GM23338 (cell line): ENCODE measurements around the gene SLC25A26.

ENCODE experiments used
- CREB1 ChIP-seq: fragments of 250-450 bp; sonication (Bioruptor Pico); IDR thresholded peaks from 2 replicates; pipeline ENCODE4 v1.5.0; 2020; ENCODE audit warnings: low read depth, mild to moderate bottlenecking, moderate library complexity
- CTCF ChIP-seq, 2 experiments: fragments of 200-600 bp in 1 of 2; sonication (generic) in 1 of 2; conservative IDR thresholded peaks; 2 replicates each; pipeline versions ENCODE4 v1.5.1 to v1.6.1; 2016 to 2017; ENCODE audit warnings: antibody characterized with exemption in 2 of 2, low read depth in 2 of 2, mild to moderate bottlenecking in 2 of 2, moderate library complexity in 1 of 2
- ETS1 ChIP-seq: IDR thresholded peaks from 2 replicates; pipeline ENCODE4 v1.6.1; 2016; ENCODE audit warnings: antibody characterized with exemption
- EZH2 ChIP-seq: fragments of 200-600 bp; sonication (generic); IDR thresholded peaks from one replicate; pipeline ENCODE4 v1.8.0; 2017; ENCODE audit warnings: antibody characterized with exemption, mild to moderate bottlenecking, low read depth; ENCODE audit not compliant: unreplicated experiment
- EZH2phosphoT487 ChIP-seq: fragments of 200-600 bp; sonication (generic); IDR thresholded peaks from one replicate; pipeline ENCODE4 v1.8.1; 2018; ENCODE audit warnings: antibody characterized with exemption; ENCODE audit not compliant: unreplicated experiment
- JUNB ChIP-seq: IDR thresholded peaks from one replicate; pipeline ENCODE4 v1.6.1; 2016; ENCODE audit warnings: antibody characterized with exemption; ENCODE audit not compliant: unreplicated experiment
- POLR2AphosphoS5 ChIP-seq: IDR thresholded peaks from 2 replicates; pipeline ENCODE4 v1.6.1; 2016; ENCODE audit warnings: antibody characterized with exemption, low read depth
- TF ChIP-seq, protein P1 (sequence below): IDR thresholded peaks from one replicate; pipeline ENCODE4 v1.6.1; 2018; ENCODE audit warnings: antibody characterized with exemption; ENCODE audit not compliant: unreplicated experiment

DNA sequence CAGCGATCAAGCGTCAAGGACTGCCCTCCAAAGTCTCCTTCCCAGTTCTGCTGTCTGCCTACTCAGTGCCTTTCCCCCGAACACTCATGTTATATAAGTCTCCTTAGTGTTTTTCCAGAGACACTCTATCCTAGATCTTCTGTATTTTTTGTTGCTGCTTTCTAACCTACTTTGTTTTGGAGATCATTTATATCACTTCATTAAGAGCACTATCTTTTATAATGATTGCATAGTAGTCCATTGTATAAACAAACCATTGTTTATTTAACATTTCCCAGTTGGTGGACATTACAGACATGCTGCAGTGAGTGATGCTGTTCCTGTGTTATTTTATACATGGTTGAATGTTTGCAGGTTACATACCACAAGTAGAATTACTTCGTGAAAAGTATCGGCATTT, 47.1 kb downstream of the SLC25A26 start:
- no peak for TF ChIP-seq EZH2
- TF ChIP-seq CTCF (conservative IDR thresholded peaks at IDR 0.05; ENCODE audit: low read depth in 2 of 2): no peak
- no peak for TF ChIP-seq POLR2AphosphoS5
- TF ChIP-seq, protein P1, sequence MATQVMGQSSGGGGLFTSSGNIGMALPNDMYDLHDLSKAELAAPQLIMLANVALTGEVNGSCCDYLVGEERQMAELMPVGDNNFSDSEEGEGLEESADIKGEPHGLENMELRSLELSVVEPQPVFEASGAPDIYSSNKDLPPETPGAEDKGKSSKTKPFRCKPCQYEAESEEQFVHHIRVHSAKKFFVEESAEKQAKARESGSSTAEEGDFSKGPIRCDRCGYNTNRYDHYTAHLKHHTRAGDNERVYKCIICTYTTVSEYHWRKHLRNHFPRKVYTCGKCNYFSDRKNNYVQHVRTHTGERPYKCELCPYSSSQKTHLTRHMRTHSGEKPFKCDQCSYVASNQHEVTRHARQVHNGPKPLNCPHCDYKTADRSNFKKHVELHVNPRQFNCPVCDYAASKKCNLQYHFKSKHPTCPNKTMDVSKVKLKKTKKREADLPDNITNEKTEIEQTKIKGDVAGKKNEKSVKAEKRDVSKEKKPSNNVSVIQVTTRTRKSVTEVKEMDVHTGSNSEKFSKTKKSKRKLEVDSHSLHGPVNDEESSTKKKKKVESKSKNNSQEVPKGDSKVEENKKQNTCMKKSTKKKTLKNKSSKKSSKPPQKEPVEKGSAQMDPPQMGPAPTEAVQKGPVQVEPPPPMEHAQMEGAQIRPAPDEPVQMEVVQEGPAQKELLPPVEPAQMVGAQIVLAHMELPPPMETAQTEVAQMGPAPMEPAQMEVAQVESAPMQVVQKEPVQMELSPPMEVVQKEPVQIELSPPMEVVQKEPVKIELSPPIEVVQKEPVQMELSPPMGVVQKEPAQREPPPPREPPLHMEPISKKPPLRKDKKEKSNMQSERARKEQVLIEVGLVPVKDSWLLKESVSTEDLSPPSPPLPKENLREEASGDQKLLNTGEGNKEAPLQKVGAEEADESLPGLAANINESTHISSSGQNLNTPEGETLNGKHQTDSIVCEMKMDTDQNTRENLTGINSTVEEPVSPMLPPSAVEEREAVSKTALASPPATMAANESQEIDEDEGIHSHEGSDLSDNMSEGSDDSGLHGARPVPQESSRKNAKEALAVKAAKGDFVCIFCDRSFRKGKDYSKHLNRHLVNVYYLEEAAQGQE: no peak
- TF ChIP-seq ETS1: no peak
- no peak for TF ChIP-seq JUNB
- TF ChIP-seq CREB1 (CRISPR knock-in tag): no peak
- TF ChIP-seq EZH2phosphoT487: no peak
